Chondrocyte (in vitro differentiated cells): ENCODE data around the gene NCOR2. TPM values are rescaled to one million over a fixed set of nuclear protein-coding genes. Genes with fewer than 3 reads are reported as not detected.

ENCODE experiments used
- DNase-seq: peaks from one replicate; pipeline ENCODE4 v3.0.0; 2021; ENCODE audit warnings: mixed read lengths, low spot score
- H3K27ac Mint-ChIP-seq: one replicate; pipeline ENCODE4 v1.8.0; 2021; ENCODE audit warnings: mild to moderate bottlenecking, moderate library complexity, mixed read lengths; ENCODE audit not compliant: unreplicated experiment
- H3K27me3 Mint-ChIP-seq: 2 replicates; pipeline ENCODE4 v1.8.0; 2021; ENCODE audit warnings: low read depth, mixed read lengths
- H3K36me3 Mint-ChIP-seq: 2 replicates; pipeline ENCODE4 v1.8.0; 2021; ENCODE audit warnings: low read depth, mixed read lengths
- H3K4me1 Mint-ChIP-seq: 2 replicates; pipeline ENCODE4 v1.8.0; 2021; ENCODE audit warnings: low read depth, mild to moderate bottlenecking, mixed read lengths
- H3K4me3 Mint-ChIP-seq: one replicate; pipeline ENCODE4 v1.8.0; 2021; ENCODE audit warnings: mild to moderate bottlenecking, moderate library complexity, mixed read lengths; ENCODE audit not compliant: unreplicated experiment
- H3K9me3 Mint-ChIP-seq: 2 replicates; pipeline ENCODE4 v1.8.0; 2021; ENCODE audit warnings: low read depth, mixed read lengths
- total RNA-seq: library from RNA; stranded (reverse); gene quantifications from 3 replicates; pipeline ENCODE4 v1.2.1, GENCODE V29; 2021
- TF ChIP-seq, protein P1 (sequence below): fragments of 200-600 bp; sonication (generic); IDR thresholded peaks from 2 replicates; pipeline ENCODE4 v1.5.0; 2021; ENCODE audit warnings: antibody characterized with exemption, mild to moderate bottlenecking, moderate library complexity

The NCOR2 gene
- total RNA-seq, 1 donor from 2014 or later: 327 TPM

DNA sequence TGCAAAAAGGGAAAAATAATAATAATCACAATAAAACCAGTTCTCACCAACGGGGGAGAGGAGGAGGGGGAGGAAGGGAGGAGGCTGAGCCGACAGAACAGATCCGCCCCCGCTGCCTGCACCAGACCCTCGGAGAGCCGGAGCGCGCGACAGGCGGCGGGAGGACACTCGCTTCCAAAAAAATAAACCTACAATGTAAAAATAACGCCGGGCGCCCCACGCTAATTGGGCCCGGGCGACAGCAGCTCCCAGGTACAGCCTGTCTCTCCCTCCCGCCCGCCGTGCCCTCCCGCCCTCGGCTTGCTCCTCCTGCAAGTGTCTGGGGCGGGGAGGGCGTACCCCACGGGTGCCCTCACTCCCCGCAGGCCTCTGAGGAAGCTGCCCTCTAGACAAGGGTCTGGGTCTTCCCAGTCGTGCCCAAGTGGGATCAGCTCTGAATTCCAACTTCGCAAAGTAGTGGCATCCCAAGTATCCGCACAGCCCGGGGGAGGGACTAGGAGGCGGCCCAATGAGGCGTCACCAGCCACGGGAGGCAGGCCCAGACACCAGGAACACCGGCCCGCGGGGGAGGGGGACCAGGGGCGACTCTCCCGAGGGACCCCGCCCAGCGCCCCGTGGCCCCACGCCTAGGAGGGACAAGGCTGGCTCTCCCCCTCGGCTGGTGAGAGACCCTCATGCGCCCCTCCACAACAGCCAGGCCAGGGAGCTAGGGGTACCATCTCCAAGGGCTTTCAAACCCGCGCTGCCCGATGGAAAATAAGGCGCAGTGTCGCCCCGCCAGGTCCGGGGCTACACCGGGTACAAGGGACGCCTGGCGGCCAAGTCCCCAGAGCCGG, 1.0 kb downstream of the NCOR2 start:
- TF ChIP-seq, protein P1, sequence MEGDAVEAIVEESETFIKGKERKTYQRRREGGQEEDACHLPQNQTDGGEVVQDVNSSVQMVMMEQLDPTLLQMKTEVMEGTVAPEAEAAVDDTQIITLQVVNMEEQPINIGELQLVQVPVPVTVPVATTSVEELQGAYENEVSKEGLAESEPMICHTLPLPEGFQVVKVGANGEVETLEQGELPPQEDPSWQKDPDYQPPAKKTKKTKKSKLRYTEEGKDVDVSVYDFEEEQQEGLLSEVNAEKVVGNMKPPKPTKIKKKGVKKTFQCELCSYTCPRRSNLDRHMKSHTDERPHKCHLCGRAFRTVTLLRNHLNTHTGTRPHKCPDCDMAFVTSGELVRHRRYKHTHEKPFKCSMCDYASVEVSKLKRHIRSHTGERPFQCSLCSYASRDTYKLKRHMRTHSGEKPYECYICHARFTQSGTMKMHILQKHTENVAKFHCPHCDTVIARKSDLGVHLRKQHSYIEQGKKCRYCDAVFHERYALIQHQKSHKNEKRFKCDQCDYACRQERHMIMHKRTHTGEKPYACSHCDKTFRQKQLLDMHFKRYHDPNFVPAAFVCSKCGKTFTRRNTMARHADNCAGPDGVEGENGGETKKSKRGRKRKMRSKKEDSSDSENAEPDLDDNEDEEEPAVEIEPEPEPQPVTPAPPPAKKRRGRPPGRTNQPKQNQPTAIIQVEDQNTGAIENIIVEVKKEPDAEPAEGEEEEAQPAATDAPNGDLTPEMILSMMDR: peak; percentile 35
- Mint-ChIP-seq H3K36me3 (no peaks in the 10 kb centered on the region), H3K4me1 (peaks cover 45% of the 10 kb centered on the region), H3K4me3 (peak overlapping the region; percentile 85), H3K9me3 (no peaks in the 10 kb centered on the region), H3K27me3 (no peaks in the 10 kb centered on the region), H3K27ac (peak overlapping the region; percentile 78)
- peak; percentile 81 for DNase-seq

DNA sequence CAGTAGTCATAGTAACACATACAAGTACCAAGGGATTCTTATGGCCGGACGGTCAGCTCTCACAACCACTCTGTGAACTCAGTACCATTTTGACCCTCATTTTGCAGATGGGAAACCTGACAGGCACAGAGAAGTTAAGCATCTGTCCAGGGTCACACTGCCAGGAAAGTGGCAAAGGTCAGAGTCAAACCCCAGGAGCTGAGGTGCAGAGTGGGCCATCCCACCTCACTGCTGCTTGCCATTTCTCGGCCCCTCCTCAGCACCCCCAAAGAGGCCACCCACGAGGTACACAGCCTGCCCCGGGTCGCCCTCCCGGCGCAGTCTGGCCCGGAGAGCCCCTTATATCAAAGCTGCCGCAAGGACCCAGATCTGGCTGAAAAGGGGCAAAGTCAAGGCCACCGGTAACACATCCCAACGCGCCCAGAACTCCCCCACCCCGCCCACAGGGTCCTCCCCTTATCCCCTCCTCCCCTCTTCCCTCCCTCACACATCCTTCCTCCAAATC, 1.7 kb downstream of the NCOR2 start:
- Mint-ChIP-seq H3K27ac (peak overlapping the region; percentile 78), H3K4me1 (peaks cover 51% of the 10 kb centered on the region), H3K27me3 (no peaks in the 10 kb centered on the region), H3K9me3 (no peaks in the 10 kb centered on the region), H3K4me3 (peak overlapping the region; percentile 85), H3K36me3 (no peaks in the 10 kb centered on the region)
- DNase-seq: peak; percentile 65
- TF ChIP-seq, protein P1: no peak

DNA sequence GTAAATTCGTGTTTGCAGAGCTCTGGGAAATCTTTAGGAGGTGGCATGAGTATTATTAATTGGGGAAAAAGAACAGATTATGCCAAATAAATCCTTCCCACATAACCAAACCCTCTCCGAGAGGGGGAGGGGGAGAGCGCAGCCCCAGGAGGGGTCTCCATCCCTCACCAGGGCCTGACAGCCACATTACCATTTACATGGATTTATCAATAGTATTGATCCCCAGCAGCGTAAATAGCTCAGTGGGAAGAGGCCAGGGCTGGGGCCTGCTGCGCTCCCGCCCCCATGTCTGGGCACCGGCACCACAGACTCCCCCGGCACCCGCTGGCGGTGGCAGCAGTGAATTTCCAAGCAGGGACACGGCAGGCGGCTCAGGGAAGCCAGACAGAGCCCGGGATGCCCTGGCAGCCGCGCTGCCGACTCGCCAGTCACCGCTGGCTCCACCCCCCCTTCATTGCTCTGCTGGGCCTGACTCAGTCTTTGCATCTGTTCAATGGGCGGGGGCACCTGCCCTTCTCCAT, 2.4 kb downstream of the NCOR2 start:
- no peaks in the 10 kb centered on the region for H3K36me3 Mint-ChIP-seq
- H3K9me3 Mint-ChIP-seq: no peaks in the 10 kb centered on the region
- peak overlapping the region; percentile 85 for H3K4me3 Mint-ChIP-seq
- H3K27me3 Mint-ChIP-seq: no peaks in the 10 kb centered on the region
- peaks cover 56% of the 10 kb centered on the region for H3K4me1 Mint-ChIP-seq
- DNase-seq: peak; percentile 78
- no peak overlapping the region for H3K27ac Mint-ChIP-seq
- TF ChIP-seq, protein P1: no peak

DNA sequence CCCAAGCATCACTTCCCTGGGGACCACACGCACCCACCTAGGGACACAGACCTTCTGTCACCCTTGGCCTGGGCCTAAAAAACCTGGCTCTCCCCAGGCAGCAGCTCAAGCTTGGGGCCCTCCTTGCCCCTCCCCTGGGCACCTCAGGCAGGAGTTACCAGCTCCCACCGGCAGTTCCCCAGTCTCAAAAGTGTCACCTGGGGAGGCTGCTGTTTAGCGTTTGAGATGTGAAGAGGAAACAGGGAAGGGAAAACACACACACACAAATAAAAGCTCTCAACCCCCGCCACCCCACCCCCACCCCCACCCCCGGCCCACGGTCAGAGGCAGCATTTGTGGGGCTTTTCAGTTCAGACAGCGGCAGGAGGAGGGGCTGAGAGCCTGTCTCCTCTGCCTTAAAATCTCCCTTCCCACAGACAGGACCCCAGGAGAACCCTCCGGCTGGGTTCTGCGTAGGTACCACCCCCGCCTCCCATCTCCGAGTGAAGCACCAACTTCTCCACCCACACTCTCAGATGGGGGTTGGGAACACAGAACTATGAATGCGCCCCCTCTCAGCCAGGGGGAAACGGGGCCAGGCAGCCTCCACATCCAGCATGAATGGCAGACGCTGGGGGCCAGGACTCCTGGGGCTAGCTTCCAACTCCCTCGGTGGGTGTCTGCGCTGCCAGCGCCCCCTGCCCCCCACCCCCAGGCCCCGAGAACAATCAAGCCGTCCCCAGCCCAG, 3.0 kb downstream of the NCOR2 start:
- no peaks in the 10 kb centered on the region for H3K9me3 Mint-ChIP-seq
- no peak overlapping the region for H3K27ac Mint-ChIP-seq
- TF ChIP-seq, protein P1: no peak
- no peaks in the 10 kb centered on the region for H3K27me3 Mint-ChIP-seq
- H3K4me3 Mint-ChIP-seq: no peak overlapping the region
- H3K36me3 Mint-ChIP-seq: no peaks in the 10 kb centered on the region
- DNase-seq: peak; percentile 59
- H3K4me1 Mint-ChIP-seq: peaks cover 57% of the 10 kb centered on the region

DNA sequence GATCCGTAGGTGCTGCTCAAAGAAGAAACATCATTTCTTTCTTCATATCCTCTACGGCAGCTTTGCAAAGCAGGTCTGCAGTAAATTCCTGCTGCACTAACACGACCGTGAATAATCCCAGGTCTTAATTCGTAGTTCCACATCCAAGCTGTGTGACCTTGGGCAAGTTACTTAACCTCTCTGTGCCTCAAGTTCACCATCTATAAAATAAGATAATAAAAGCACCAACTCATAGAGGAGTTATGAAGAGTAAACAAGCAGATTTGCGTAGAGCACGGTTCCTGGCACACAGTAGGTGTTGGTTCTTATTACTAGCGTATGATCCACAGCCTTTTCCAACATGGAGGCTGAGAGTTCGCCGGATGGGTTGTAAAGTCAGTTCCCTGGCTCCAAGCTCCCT, 3.6 kb downstream of the NCOR2 start:
- peaks cover 57% of the 10 kb centered on the region for H3K4me1 Mint-ChIP-seq
- no peak overlapping the region for H3K27ac Mint-ChIP-seq
- H3K4me3 Mint-ChIP-seq: no peak overlapping the region
- H3K27me3 Mint-ChIP-seq: no peaks in the 10 kb centered on the region
- DNase-seq: no peak
- no peaks in the 10 kb centered on the region for H3K9me3 Mint-ChIP-seq
- TF ChIP-seq, protein P1: no peak
- H3K36me3 Mint-ChIP-seq: no peaks in the 10 kb centered on the region
